Inferior parietal cortex (tissue), 1 donor: ENCODE results near the gene SEH1L.

Source experiments
- DNase-seq: peaks from one replicate; pipeline ENCODE4 v3.0.0-alpha.2; 2016; ENCODE audit errors: extremely low spot score

Gene SEH1L

DNA sequence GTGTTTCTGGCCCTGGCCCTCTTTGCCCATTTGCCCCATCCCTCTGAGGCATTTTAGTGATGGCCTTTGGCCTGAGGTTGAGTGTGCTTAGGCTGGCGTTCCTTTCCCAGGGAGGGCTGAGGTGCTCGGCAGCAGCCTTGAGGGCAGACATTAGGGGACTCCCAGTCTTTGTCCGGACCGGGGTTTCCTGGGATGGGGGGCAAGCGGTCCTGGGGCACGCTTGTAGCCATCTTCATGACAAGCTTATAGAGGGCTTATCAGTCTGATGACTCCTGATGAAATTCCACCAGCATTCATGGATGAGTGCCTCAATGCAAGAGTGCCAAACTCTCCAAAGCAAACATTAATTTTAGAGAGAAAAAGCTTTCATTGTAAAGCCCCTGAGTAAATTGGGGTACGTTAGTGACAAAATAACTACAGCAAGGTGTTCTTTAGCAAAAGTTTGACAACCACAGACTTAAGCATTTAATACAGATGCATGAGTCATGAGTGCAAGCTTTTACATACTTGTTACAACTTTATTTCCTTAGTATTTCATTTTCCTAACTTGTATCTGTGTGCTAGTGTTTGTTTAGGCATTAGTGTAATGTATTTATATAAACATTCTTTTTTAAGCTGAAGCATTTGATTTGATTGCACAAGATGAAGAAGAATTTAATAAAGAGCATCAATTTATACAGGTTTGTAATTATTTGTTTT is 89.0 kb downstream of the SEH1L start:
- DNase-seq = no peak
